Measurements from ENCODE around the gene SMYD3. TPM values are rescaled to one million over a fixed set of nuclear protein-coding genes. Genes with fewer than 3 reads are reported as not detected.
A peak's percentile ranks its signal among the peaks of the same experiment; 100 is the strongest.

Gene SMYD3
- total RNA-seq (2021) = 25.2 and 25.5 TPM in 2 replicates
- long read RNA-seq, partial matches to known transcripts = 1 of 5 reads
- long read RNA-seq, other reads (novel, unspliced or antisense) = 3 of 5 reads

DNA sequence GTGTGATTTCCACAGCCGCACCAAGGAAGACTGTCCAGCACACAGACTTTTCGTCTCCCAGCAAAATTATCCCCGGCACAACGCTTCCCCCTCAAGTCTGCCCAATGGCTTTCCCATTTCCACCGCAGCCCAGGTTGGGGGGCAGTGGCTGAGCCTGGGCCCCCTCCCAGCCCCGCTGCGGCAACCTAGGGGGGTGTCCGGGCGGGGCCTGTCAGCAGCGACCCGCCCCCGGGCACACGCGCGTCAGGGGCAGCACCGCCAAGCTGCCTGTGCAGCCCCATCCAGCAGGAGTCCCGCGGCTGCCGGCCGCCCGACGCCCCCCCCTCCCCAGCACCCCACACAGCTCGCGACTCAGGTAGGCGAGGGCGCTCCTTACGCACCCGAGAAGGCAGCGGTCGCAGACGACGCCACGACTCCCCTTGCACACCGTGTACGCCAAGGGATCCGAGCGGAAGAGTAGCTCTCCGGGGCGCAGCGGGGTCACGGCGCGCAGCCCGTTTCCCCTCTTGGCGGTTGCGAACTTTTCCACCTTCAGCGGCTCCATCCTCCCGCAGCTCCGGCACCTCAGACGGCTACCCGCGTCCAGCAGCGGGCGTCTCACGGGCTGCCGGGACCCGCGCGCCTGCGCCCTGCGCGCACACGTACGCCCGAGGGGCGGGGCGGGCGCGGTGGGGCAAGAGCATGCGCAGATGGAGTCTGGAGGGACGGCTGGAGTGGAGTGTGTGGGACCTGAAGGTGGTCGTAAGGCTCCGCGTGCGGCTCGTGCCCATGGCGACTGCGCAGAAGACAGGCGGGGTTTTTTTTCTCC is at the start of gene SMYD3:
SMYD3 (minus strand) TSS at position 606 of the 808 bp plus-strand sequence.
- Histone ChIP-seq H3K79me1 (ENCODE audit: insufficient read depth, low read depth, low read length, poor library complexity, severe bottlenecking) (no peaks in the 10 kb centered on the region), H3K4ac (ENCODE audit: low read depth, low read length) (no peak within 1 kb of the TSS), H2AFZ (ENCODE audit: low read length) (peak within 1 kb of the TSS; percentile 43), H2AK5ac (ENCODE audit: insufficient read length, low read length) (no peak within 1 kb of the TSS), H3K4me1 (ENCODE audit: insufficient read depth, low read length) (no peaks in the 10 kb centered on the region), H3K27ac (ENCODE audit: insufficient read length, low read depth, low read length) (no peak within 1 kb of the TSS), H2BK12ac (ENCODE audit: insufficient read length, low read depth, low read length) (no peak within 1 kb of the TSS), H3T11ph (ENCODE audit: low read length) (no peak within 1 kb of the TSS), H3K79me2 (ENCODE audit: insufficient read depth, low read length) (no peaks in the 10 kb centered on the region), H3K27me3 (ENCODE audit: insufficient read depth, low read length) (no peaks in the 10 kb centered on the region; the same call in 1 of the 2 replicates), H4K20me1 (ENCODE audit: control insufficient read depth, insufficient read depth, insufficient read length) (no peaks in the 10 kb centered on the region), H2BK15ac (ENCODE audit: low read depth, low read length) (no peak within 1 kb of the TSS), H3K9ac (ENCODE audit: extremely low read depth, insufficient read length, low read length) (no peak within 1 kb of the TSS), H4K91ac (ENCODE audit: insufficient read length, low read depth, low read length) (no peak within 1 kb of the TSS), H3K4me2 (ENCODE audit: insufficient read depth, insufficient read length, low read length) (peak within 1 kb of the TSS; percentile 50), H3K9me3 (ENCODE audit: control insufficient read depth, low read depth, low read length) (no peaks in the 10 kb centered on the region), H3K56ac (ENCODE audit: insufficient read length, low read depth, low read length) (no peak within 1 kb of the TSS), H4K5ac (ENCODE audit: insufficient read length, low read depth, low read length) (no peak within 1 kb of the TSS), H3K14ac (ENCODE audit: insufficient read depth, low read length) (peak within 1 kb of the TSS; percentile 26; the same call in 1 of the 2 replicates), H2BK120ac (ENCODE audit: low read depth, low read length, poor library complexity, severe bottlenecking) (no peak within 1 kb of the TSS), H3K23ac (ENCODE audit: insufficient read length, low read depth, low read length) (no peak within 1 kb of the TSS), H4K8ac (replicated peaks; ENCODE audit: insufficient read length, low read depth, low read length) (no peak within 1 kb of the TSS), H2BK20ac (ENCODE audit: low read depth, low read length, poor library complexity, severe bottlenecking) (no peak within 1 kb of the TSS), H3K23me2 (ENCODE audit: insufficient read length, low read depth, low read length, poor library complexity, severe bottlenecking) (no peaks in the 10 kb centered on the region), H3K18ac (ENCODE audit: insufficient read length, low read depth, low read length) (peak within 1 kb of the TSS; percentile 66), H2BK5ac (ENCODE audit: insufficient read length, low read length) (no peak within 1 kb of the TSS)
- no peaks in the 10 kb centered on the region for H3K9me3 Mint-ChIP-seq
- peak within 1 kb of the TSS; percentile 82 to 93 for H3K4me3 Mint-ChIP-seq
- no CpG with 5 or more reads among the region's 79 CpGs for WGBS (ENCODE audit: extremely low coverage, insufficient read length, low lambda C conversion rate)
- H3K27ac Mint-ChIP-seq = peak within 1 kb of the TSS in 2 of 3 experiments; percentile 78 to 80; a peak in 5 of 7 replicates
- TF ChIP-seq, protein P1, sequence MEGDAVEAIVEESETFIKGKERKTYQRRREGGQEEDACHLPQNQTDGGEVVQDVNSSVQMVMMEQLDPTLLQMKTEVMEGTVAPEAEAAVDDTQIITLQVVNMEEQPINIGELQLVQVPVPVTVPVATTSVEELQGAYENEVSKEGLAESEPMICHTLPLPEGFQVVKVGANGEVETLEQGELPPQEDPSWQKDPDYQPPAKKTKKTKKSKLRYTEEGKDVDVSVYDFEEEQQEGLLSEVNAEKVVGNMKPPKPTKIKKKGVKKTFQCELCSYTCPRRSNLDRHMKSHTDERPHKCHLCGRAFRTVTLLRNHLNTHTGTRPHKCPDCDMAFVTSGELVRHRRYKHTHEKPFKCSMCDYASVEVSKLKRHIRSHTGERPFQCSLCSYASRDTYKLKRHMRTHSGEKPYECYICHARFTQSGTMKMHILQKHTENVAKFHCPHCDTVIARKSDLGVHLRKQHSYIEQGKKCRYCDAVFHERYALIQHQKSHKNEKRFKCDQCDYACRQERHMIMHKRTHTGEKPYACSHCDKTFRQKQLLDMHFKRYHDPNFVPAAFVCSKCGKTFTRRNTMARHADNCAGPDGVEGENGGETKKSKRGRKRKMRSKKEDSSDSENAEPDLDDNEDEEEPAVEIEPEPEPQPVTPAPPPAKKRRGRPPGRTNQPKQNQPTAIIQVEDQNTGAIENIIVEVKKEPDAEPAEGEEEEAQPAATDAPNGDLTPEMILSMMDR (conservative IDR thresholded peaks at IDR 0.05) = no peak
- no peaks in the 10 kb centered on the region; a peak in 2 of 7 replicates for H3K36me3 Mint-ChIP-seq (ENCODE audit: insufficient read depth in 1 of 3, low read depth in 3 of 3)
- H3K4me1 Mint-ChIP-seq = peaks cover 13 to 15% of the 10 kb centered on the region in 2 experiments
- H3K27me3 Mint-ChIP-seq (ENCODE audit: low read depth) = peaks cover 2% of the 10 kb centered on the region
- DNase-seq = peak; percentile 92

All from H9 (cell line).